NCI-H2227 treated with DMSO at 0.1 percent for 48 hours (cell line): Measurements from ENCODE around the gene GPR173.

Experiments
- DNase-seq: peaks from one replicate; lab custom pipeline; 2025; lab: John Stamatoyannopoulos, UW

Gene GPR173, protein sequence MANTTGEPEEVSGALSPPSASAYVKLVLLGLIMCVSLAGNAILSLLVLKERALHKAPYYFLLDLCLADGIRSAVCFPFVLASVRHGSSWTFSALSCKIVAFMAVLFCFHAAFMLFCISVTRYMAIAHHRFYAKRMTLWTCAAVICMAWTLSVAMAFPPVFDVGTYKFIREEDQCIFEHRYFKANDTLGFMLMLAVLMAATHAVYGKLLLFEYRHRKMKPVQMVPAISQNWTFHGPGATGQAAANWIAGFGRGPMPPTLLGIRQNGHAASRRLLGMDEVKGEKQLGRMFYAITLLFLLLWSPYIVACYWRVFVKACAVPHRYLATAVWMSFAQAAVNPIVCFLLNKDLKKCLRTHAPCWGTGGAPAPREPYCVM

GRCh38 chrX:53048169-53049126, at the start of gene GPR173:
TSS of gene GPR173 (plus strand) at chrX:53048789. CDS start at chrX:53076622, 27,833 bp downstream.
- DNase-seq = peak; percentile 92

GRCh38 chrX:53000447-53001135, 48.0 kb upstream of the GPR173 start:
- DNase-seq = no peak

DNA sequence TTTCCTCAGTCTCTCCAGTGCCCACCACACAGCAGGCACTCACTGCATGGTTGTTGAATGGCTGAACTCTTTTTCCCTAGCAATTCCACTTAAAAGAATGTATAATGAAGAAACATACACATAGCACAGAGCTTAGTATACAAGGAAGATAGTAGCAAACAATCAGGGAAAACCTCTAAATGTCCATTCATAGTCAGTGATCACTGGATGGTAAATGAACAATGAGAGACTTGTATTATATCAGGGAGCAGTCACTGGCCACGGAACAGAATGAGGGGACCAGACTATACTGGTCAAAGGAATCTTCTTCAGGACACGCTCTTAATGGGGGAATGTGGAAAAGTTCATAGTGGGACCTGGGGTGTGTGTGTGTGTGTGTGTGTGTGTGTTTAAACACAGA, 46.6 kb upstream of the GPR173 start:
- no peak for DNase-seq

GRCh38 chrX:53003111-53003510, 45.5 kb upstream of the GPR173 start:
- no peak for DNase-seq

GRCh38 chrX:53004038-53004437, 44.6 kb upstream of the GPR173 start:
- no peak for DNase-seq

GRCh38 chrX:53004811-53005210, 43.8 kb upstream of the GPR173 start:
- DNase-seq = no peak

GRCh38 chrX:53005327-53005726, 43.3 kb upstream of the GPR173 start:
- no peak for DNase-seq

DNA sequence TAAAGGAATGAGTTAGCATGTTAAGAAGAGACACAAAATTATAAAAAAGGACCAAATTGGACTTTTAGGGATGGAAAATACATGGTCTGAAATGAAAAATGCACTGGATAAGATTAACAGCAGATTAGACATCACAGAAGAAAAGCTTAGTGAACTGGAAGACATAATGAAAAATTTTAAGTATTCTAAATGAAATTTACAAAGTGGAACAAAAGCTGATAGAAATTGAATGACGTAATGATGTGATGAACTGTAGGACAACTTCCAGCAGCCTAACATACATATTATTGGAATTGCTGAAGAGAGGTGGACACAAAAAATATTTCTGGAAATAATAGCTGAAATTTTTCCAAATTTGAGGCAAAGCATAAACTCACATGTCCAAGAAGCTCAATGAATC, 39.6 kb upstream of the GPR173 start:
- DNase-seq = no peak

GRCh38 chrX:53013291-53013690, 35.3 kb upstream of the GPR173 start:
- DNase-seq = no peak

- no peak for DNase-seq
Measured at GRCh38 chrX:53018627-53019026, 30.0 kb upstream of the GPR173 start.

GRCh38 chrX:53022381-53022780, 26.2 kb upstream of the GPR173 start:
- no peak for DNase-seq

- DNase-seq = no peak
Measured at GRCh38 chrX:53028678-53029077, 19.9 kb upstream of the GPR173 start.

DNA sequence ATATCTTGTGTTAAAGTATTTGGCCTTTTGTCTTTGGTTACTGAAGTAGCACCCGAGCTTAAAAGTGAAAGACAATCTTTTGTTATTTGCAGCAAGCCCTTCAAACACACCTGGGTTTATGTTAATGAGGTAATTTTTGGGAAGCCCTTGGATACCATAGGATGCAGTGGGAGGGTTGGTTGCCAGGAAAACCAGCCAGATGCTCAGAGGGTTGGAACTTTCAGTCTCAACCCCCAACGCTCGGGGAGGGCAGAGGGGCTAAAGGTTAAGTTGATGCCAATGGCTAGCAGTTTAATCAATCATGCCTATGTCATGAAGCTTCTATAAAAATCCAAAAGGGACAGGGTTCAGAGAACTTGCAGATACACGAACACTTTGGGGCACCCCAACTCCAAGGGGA, 17.2 kb upstream of the GPR173 start:
- no peak for DNase-seq

- no peak for DNase-seq
Measured at GRCh38 chrX:53036149-53036548, 12.4 kb upstream of the GPR173 start.

GRCh38 chrX:53039236-53039635, 9.4 kb upstream of the GPR173 start:
- no peak for DNase-seq

GRCh38 chrX:53044995-53045394, 3.6 kb upstream of the GPR173 start:
- DNase-seq = no peak

DNA sequence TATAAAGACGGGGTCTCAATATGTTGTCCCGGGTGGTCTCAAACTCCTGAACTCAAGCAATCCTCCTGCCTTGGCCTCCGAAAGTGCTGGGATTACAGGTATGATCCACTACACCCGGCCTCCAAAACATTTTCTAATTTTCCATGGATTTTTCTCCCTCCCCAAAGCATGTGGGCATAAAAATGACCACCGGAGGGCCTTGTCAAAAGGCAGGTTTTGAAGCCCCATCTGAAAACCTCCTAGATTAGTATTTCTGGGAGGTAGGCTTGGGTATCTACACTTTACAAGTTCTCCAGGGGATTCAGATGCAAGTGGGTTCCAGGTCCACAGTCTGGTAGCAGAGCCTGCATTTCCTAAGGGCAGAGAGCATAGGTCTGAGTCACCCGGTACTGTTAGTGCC, 1.4 kb upstream of the GPR173 start:
- no peak for DNase-seq

DNA sequence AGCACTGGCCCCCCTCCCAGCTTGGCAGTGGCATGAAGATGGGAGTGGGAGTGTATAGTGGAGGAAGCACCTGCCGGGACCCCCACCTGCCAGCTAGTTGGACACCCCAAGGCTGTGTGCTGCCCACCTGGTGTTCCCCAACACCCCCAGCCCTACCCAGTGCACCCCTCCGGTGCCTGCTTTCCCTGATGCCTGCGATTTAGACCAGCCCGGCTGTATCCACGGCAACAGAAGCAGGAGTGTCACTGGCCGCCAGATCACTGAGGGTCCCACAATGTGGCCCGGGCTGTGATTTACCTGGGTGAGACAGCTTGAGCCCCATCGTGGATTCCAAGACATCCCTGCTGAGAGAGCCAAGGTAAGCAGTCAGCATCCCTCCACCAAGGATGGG, 533 bp downstream of the GPR173 start:
- no peak for DNase-seq

- no peak for DNase-seq
Measured at GRCh38 chrX:53050841-53051240, 2.3 kb downstream of the GPR173 start.

GRCh38 chrX:53055244-53055849, 6.8 kb downstream of the GPR173 start:
- no peak for DNase-seq

DNA sequence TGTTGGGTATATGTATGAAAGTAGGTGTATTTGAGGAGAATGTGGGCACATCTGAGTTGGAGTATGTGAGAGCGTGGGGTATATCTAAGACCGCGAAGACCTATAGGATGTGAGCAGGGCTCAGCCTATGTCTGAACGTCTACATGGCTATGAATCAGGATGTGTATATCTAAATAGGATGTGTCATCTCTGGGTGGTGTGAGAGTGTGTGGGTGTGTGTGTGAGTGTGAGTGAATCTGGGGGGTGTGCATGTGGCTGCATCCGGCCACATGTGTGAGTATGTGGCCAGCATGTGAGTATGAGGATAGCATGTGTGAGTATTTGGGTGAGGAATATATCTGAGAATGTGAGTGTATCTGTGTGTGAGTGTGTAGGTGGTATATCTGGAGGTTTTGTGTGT, 7.7 kb downstream of the GPR173 start:
- DNase-seq = no peak

GRCh38 chrX:53065104-53065503, 16.5 kb downstream of the GPR173 start:
- no peak for DNase-seq
